MG63 (cell line): Measurements from ENCODE around the gene HES5. TPM values are rescaled to one million over a fixed set of nuclear protein-coding genes. Genes with fewer than 3 reads are reported as not detected.

ENCODE experiments used
- DNase-seq: peaks from one replicate; pipeline ENCODE4 v3.0.0-alpha.2; 2020
- H3K27me3 ChIP-seq: fragments of 250-450 bp; sonication (Bioruptor Pico); 2 replicates; pipeline ENCODE4 v1.5.1; 2020; ENCODE audit warnings: mild to moderate bottlenecking, moderate library complexity
- H3K36me3 ChIP-seq: fragments of 250-450 bp; sonication (Bioruptor Pico); 2 replicates; pipeline ENCODE4 v1.5.1; 2020; ENCODE audit warnings: mild to moderate bottlenecking, moderate library complexity
- H3K4me3 ChIP-seq: fragments of 250-450 bp; sonication (Bioruptor Pico); 2 replicates; pipeline ENCODE4 v1.5.1; 2020; ENCODE audit warnings: mild to moderate bottlenecking, moderate library complexity
- H3K9me3 ChIP-seq: fragments of 250-450 bp; sonication (Bioruptor Pico); 2 replicates; pipeline ENCODE4 v1.5.1; 2020; ENCODE audit warnings: mild to moderate bottlenecking, moderate library complexity
- total RNA-seq: library from RNA; depleted of rRNA; stranded (reverse); fragments of >200 nt; shearing (Covaris generic); gene quantifications from 2 replicates; pipeline ENCODE4 v1.2.3, GENCODE V29; 2014; ENCODE audit warnings: low replicate concordance

Gene HES5
- total RNA-seq, 1 experiment from 2014 or later: not detected

DNA sequence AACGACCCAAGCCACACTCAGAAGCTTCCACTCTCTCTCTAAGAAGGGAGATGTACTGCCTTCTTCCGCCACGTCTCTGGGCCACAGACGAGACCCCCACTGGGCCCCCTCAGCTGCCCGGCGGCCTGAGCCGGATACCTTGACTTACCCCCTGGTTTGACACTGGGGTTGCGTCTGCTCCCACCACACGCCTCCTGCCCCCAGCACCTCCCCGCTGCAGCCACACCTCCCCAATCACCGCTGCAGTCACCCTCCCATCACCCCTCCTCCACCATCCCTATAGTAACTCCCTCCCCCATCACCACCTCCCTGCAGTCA is 14.3 kb downstream of the HES5 start:
- Histone ChIP-seq H3K27me3 (no peaks in the 10 kb centered on the region), H3K4me3 (no peak overlapping the region), H3K9me3 (no peaks in the 10 kb centered on the region), H3K36me3 (peaks cover 7% of the 10 kb centered on the region; the same call in 1 of the 2 replicates)
- DNase-seq: no peak

- H3K9me3 ChIP-seq: no peaks in the 10 kb centered on the region
- no peak for DNase-seq
- H3K27me3 ChIP-seq: no peaks in the 10 kb centered on the region
- no peak overlapping the region for H3K4me3 ChIP-seq
- H3K36me3 ChIP-seq: peaks cover 5% of the 10 kb centered on the region; the same call in 1 of the 2 replicates
These were observed 14.9 kb downstream of the HES5 start for GRCh38 chr1:2514863-2515762.

- Histone ChIP-seq H3K36me3 (peaks cover 4% of the 10 kb centered on the region; the same call in 1 of the 2 replicates), H3K27me3 (no peaks in the 10 kb centered on the region)
These were observed 16.0 kb downstream of the HES5 start for GRCh38 chr1:2513939-2514652.

DNA sequence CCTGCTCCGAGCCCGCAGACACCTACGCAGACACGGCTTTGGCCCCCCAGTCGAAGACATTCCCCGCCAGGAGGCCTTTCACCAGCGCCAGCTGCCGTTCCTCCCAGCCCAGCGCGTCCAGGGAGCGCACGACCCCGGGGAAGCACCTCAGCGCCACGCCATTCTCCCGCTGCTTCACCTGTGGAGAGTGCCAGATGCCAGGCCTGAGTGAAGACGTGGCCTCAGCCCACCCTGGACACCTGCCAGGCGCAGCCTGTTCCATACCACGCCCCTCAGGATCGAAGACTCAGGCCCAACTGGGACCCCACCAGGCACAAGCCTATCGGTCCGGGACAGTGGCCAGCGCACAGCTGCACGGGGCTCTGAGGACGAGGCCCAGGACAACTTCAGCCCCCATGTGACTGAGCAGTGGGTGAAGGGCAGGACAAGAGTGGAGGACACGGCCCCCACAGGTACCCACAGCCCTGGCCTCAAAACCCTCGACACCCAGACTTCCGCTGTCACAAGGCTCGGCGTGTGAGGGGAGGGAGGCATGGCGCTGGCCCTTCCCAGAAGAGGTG is 17.1 kb downstream of the HES5 start:
- no peaks in the 10 kb centered on the region; the same call in 1 of the 2 replicates for H3K36me3 ChIP-seq
- no peaks in the 10 kb centered on the region for H3K27me3 ChIP-seq
- DNase-seq: no peak

More at GRCh38 chr1:2513939-2514652, 16.0 kb downstream of the HES5 start:
- Histone ChIP-seq H3K9me3 (no peaks in the 10 kb centered on the region), H3K4me3 (no peak overlapping the region)
- DNase-seq: no peak

DNA sequence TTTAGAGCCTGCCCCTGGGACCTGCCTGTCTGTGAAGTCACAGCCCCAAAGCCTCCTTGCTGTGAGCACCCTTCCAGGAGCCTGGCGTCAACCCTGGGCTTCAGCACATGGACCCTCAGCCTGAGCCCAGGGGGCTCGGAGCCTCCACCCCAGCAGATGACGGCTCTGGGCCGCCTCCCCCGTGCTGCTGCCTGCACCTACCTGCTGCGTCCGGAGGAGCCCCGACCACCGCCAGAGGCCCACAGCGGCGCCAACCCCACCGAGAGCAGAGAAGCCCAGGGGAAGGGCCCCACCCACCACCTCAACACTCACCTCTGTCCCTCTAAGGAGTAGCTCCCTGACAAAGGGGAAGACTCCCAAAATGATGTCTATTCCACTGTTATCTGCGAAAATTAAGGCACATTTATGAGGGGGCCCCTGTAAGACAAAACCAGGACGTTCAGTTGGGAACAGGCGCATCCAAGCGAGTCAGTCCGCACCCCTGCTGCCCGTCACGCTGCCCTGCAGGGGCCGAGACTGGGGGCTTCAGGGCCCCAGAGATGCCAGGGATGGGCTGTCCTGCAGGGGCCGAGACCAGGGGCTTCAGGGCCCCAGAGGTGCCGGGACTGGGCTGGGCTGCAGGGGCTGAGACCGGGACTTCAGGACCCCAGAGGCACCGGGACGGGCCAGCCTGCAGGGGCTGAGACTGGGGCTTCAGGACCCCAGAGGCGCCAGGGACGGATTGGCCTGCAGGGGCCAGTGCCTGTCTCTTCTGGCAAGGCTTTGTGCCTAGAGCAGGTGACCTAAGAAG is 19.5 kb downstream of the HES5 start:
- H3K9me3 ChIP-seq: no peaks in the 10 kb centered on the region
- no peak overlapping the region for H3K4me3 ChIP-seq
- DNase-seq: no peak
- no peaks in the 10 kb centered on the region; the same call in 1 of the 2 replicates for H3K36me3 ChIP-seq
- no peaks in the 10 kb centered on the region for H3K27me3 ChIP-seq

More for the DNA sequence above, 17.1 kb downstream of the HES5 start:
- Histone ChIP-seq H3K4me3 (no peak overlapping the region), H3K9me3 (no peaks in the 10 kb centered on the region)

- H3K27me3 ChIP-seq: no peaks in the 10 kb centered on the region
- H3K9me3 ChIP-seq: no peaks in the 10 kb centered on the region
- DNase-seq: no peak
- no peaks in the 10 kb centered on the region; the same call in 1 of the 2 replicates for H3K36me3 ChIP-seq
- no peak overlapping the region for H3K4me3 ChIP-seq
These were observed 20.5 kb downstream of the HES5 start for GRCh38 chr1:2509589-2509988.

GRCh38 chr1:2508751-2509150 is 21.3 kb downstream of the HES5 start:
- Histone ChIP-seq H3K36me3 (no peaks in the 10 kb centered on the region; the same call in 1 of the 2 replicates), H3K27me3 (no peaks in the 10 kb centered on the region), H3K4me3 (no peak overlapping the region), H3K9me3 (no peaks in the 10 kb centered on the region)
- no peak for DNase-seq

DNA sequence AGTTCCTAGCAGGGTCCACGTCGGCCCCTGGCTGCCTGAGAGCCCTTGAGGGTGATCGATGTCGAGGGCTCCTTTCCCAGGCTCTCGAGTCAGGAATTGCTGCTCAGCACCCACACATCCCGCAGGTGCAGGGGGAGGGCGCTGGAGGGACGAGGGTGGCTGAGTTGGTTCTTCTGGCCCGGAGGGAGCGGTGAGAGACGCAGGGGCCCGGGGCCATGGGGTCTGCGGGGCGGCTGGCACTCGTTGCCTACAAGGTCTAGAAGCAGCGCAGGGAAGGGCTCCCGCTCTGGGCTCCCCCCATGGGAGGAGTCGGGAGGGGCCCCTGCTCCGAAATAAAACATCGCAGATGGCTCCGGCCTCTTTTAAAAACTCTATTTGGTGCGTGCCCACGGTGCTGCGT is 21.9 kb downstream of the HES5 start:
- Histone ChIP-seq H3K36me3 (no peaks in the 10 kb centered on the region; the same call in 1 of the 2 replicates), H3K27me3 (no peaks in the 10 kb centered on the region), H3K4me3 (no peak overlapping the region), H3K9me3 (no peaks in the 10 kb centered on the region)
- no peak for DNase-seq

GRCh38 chr1:2507744-2508155 is 22.3 kb downstream of the HES5 start:
- no peaks in the 10 kb centered on the region; the same call in 1 of the 2 replicates for H3K36me3 ChIP-seq
- H3K9me3 ChIP-seq: no peaks in the 10 kb centered on the region
- no peak for DNase-seq
- H3K4me3 ChIP-seq: no peak overlapping the region
- no peaks in the 10 kb centered on the region for H3K27me3 ChIP-seq

DNA sequence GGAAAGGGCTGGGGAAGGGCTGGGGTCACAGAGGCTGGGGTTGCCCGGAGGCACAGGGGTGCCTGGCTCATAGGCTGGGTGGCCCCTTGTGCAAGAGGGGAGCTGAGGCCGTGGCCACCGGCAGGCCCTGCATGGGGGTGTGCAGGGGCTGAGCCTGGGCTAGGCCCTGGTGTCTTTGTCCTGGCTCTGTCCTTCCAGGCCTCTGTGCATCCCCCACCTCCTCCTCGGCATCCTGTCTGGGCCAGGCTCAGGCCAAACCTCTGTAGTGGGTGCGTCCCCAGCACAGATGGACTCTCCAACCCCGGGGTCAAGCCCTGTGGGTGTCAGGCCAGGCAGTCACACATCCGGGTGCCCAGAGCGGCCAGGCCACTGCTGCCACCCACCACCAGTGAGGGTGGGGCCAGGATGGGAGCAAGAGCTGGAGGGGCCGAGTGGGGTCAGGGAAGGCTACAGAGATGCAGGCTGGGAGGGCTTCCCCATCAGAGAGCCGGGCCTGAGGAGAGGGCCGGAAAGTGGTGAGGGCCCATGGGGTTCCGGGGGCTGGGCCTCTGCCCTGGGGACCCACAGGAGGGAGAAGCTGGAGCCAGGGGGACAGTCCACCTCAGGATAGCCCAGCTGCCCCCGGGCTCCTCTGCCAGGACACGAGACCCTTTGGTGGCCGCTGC is 23.0 kb downstream of the HES5 start:
- DNase-seq: no peak

GRCh38 chr1:2506007-2506860 is 23.8 kb downstream of the HES5 start:
- Histone ChIP-seq H3K9me3 (no peaks in the 10 kb centered on the region), H3K4me3 (no peak overlapping the region), H3K27me3 (no peaks in the 10 kb centered on the region), H3K36me3 (no peaks in the 10 kb centered on the region; the same call in 1 of the 2 replicates)
- no peak for DNase-seq

More for the DNA sequence above, 23.0 kb downstream of the HES5 start:
- Histone ChIP-seq H3K27me3 (no peaks in the 10 kb centered on the region), H3K36me3 (no peaks in the 10 kb centered on the region; the same call in 1 of the 2 replicates), H3K9me3 (no peaks in the 10 kb centered on the region), H3K4me3 (no peak overlapping the region)

GRCh38 chr1:2505461-2505994 is 24.5 kb downstream of the HES5 start:
- Histone ChIP-seq H3K9me3 (no peaks in the 10 kb centered on the region), H3K4me3 (no peak overlapping the region), H3K36me3 (no peaks in the 10 kb centered on the region; the same call in 1 of the 2 replicates), H3K27me3 (no peaks in the 10 kb centered on the region)
- no peak for DNase-seq

GRCh38 chr1:2504949-2505272 is 25.2 kb downstream of the HES5 start:
- no peak overlapping the region for H3K4me3 ChIP-seq
- no peak for DNase-seq

GRCh38 chr1:2504225-2504948 is 25.7 kb downstream of the HES5 start:
- no peaks in the 10 kb centered on the region for H3K27me3 ChIP-seq
- H3K9me3 ChIP-seq: no peaks in the 10 kb centered on the region
- H3K36me3 ChIP-seq: no peaks in the 10 kb centered on the region; the same call in 1 of the 2 replicates
- H3K4me3 ChIP-seq: no peak overlapping the region
- DNase-seq: no peak

More at GRCh38 chr1:2504949-2505272, 25.2 kb downstream of the HES5 start:
- Histone ChIP-seq H3K9me3 (no peaks in the 10 kb centered on the region), H3K36me3 (no peaks in the 10 kb centered on the region; the same call in 1 of the 2 replicates), H3K27me3 (no peaks in the 10 kb centered on the region)
